Measurements from ENCODE around the gene ARAP2.
A peak's percentile ranks its signal among the peaks of the same experiment; 100 is the strongest.

Gene ARAP2

GRCh38 chr4:36220776-36221175 lies 23.5 kb downstream of the ARAP2 start:
- no peak for DNase-seq (ENCODE audit: low read depth)

GRCh38 chr4:36218121-36218520 lies 26.2 kb downstream of the ARAP2 start:
- DNase-seq (ENCODE audit: low read depth) = no peak

- no peak for DNase-seq (ENCODE audit: low read depth)
Observed at GRCh38 chr4:36215627-36216026, 28.7 kb downstream of the ARAP2 start.

GRCh38 chr4:36214735-36215485 lies 29.4 kb downstream of the ARAP2 start:
- no peak for DNase-seq (ENCODE audit: low read depth)

- DNase-seq (ENCODE audit: low read depth) = no peak
Observed at GRCh38 chr4:36213977-36214376, 30.3 kb downstream of the ARAP2 start.

GRCh38 chr4:36211084-36211483 lies 33.2 kb downstream of the ARAP2 start:
- no peak for DNase-seq (ENCODE audit: low read depth)

- no peak for DNase-seq (ENCODE audit: low read depth)
Observed at GRCh38 chr4:36209941-36210649, 34.2 kb downstream of the ARAP2 start.

- DNase-seq (ENCODE audit: low read depth) = no peak
Observed at GRCh38 chr4:36208893-36209473, 35.3 kb downstream of the ARAP2 start.

- DNase-seq (ENCODE audit: low read depth) = no peak
Observed at GRCh38 chr4:36207831-36208520, 36.3 kb downstream of the ARAP2 start.

- DNase-seq (ENCODE audit: low read depth) = no peak
Observed at GRCh38 chr4:36207367-36207766, 36.9 kb downstream of the ARAP2 start.

GRCh38 chr4:36206603-36207311 lies 37.6 kb downstream of the ARAP2 start:
- no peak for DNase-seq (ENCODE audit: low read depth)

- no peak for DNase-seq (ENCODE audit: low read depth)
Observed at GRCh38 chr4:36206012-36206411, 38.3 kb downstream of the ARAP2 start.

GRCh38 chr4:36198861-36199260 lies 45.5 kb downstream of the ARAP2 start:
- DNase-seq (ENCODE audit: low read depth) = no peak

GRCh38 chr4:36198068-36198808 lies 46.1 kb downstream of the ARAP2 start:
- no peak for DNase-seq (ENCODE audit: low read depth)

GRCh38 chr4:36197501-36197900 lies 46.8 kb downstream of the ARAP2 start:
- no peak for DNase-seq (ENCODE audit: low read depth)

GRCh38 chr4:36196145-36196913 lies 48.0 kb downstream of the ARAP2 start:
- no peak for DNase-seq (ENCODE audit: low read depth)

- no peak for DNase-seq (ENCODE audit: low read depth)
Observed at GRCh38 chr4:36192922-36193321, 51.4 kb downstream of the ARAP2 start.

GRCh38 chr4:36189511-36190226 lies 54.6 kb downstream of the ARAP2 start:
- no peak for DNase-seq (ENCODE audit: low read depth)

GRCh38 chr4:36187723-36188333 lies 56.5 kb downstream of the ARAP2 start:
- peak; percentile 17 for DNase-seq (ENCODE audit: low read depth)

Measured in fibroblast of the conjunctiva (primary cell).